RPMI8226 (cell line): Measurements from ENCODE around the gene CUL1.

ENCODE experiments used
- DNase-seq: peaks from one replicate; pipeline ENCODE4 v3.0.0-alpha.2; 2015

Gene CUL1

DNA sequence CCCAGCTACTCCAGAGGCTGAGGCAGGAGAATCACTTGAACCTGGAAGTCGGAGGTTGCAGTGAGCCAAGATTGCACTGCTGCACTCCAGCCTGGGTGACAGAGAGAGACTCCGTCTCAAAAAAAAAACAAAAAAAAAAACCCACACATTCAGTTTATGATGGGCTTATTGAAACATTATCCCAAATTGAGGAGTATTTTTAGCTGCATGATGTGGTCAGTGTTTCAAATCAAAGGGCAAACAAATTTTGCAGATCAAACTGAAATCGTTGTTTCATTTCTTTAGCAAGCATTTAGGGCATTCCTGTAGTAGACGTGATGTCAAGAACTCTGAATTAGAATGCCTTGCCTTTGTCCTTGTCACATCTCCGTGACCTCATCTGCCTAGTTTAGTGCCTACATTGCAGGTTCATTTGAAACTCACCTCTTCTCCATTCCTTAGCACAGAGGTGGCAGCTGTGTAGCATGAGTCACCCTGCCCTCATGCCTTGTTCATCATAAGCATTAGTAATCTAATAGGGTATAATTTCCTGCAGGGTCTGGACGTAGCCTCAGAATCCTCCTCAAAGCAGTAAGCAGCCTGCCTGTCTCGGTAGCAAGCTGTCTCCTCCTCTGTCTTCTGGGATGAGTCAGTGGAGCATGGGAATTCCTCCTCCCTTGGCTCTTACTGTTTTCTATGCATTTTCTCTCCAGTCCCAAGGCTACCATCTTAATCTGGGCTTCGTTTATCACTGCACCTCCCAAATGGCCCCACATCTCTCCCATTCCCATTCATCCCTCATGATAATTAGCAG lies 73.8 kb downstream of the CUL1 start:
- no peak for DNase-seq

DNA sequence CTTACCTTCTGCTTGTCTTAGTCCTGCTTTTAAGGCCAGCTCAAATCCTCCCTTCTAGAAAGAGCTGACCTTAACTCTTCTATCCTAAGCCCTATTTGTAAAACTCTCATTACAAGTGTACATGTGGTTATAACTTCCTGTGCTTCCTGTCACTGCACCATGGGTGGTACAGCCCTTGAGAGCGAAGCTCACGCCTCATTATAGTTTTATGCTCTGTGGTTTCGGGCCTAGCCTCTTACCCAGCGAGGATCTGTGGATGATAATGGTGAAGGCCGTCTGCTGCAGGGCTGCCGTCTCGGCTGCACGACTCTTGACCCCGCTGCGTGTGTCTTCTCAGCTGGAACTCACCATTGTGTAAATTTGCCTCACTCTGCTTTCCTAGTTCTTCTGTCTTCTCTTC lies 74.6 kb downstream of the CUL1 start:
- DNase-seq: no peak

DNA sequence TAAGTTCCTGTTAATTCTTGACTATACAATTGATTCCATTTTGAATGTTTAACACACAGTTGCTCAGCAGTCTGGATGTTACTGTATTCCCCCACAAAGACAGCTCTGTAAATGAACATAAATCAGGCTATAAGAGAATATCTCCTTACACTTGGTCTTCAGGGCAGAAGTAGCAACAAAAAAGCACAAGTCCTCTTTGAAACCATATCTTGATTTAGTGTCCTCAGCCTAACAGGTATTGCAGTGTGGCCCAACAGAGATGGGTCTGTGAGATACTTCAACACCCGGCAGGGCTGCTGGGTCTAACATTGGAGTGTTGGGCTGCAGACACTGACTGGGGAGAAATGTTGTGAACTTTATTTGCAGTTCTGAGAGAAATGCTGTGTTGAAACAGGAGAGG lies 75.8 kb downstream of the CUL1 start:
- DNase-seq: no peak

DNA sequence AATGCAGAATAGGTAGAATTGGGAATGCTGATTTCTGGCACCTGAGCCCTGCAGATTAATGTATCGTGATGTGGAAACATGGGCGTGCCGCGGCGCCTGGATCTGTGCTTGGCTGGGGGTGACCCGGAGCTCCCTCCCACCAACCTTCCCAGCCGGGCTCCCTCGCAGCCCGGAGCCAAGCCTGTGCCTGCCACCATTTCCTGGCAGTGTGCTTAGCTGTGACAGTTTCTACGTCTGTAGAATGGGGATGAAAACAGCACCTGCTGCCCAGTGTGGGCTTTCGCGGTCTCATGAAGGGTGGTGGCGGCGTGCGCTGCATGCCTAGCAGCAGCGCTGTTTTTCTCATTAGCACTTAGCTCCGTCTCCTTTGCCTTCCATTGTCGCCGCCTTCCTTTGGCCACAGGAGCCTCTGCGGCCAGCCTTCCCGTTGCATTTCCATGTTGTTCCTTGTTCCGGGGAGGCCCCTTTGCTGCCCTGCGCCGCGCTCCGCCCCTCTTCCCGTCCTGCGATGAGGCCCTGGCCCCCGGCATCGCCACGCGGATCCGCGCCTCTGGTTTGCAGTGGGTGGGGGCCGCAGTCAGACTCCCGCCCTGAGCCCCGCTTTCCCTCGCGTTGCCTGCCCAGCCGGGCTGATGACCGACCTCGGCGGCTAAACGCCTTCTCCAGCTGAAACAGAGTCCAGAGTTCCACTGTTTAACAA lies 84.2 kb downstream of the CUL1 start:
- DNase-seq: no peak

DNA sequence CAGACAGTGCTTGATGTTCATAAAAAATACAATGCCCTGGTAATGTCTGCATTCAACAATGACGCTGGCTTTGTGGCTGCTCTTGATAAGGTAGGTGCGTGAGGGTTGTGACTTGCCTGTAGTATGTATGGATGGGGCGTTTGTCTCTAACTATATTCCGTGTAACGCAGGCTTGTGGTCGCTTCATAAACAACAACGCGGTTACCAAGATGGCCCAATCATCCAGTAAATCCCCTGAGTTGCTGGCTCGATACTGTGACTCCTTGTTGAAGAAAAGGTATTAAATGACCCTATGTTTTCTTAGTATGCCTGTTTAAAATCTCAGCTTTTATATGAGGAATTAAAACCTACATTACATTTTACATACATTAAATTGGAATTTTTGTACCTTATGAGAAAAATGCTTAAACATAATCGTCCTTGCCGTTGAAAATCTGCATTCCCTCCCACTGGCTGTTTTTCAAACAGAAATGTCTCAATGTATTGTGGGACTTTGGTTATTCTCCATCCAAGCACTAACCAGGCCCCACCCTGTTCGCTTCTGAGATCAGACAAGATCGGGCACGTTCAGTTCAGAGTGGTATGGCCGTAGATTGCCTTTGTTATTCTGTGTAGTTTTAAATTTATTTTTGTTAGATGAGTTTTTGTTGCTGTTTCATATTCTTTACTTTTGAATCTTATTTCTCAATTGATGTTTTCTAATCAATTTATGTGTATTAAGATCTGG lies 85.3 kb downstream of the CUL1 start:
- DNase-seq: no peak

DNA sequence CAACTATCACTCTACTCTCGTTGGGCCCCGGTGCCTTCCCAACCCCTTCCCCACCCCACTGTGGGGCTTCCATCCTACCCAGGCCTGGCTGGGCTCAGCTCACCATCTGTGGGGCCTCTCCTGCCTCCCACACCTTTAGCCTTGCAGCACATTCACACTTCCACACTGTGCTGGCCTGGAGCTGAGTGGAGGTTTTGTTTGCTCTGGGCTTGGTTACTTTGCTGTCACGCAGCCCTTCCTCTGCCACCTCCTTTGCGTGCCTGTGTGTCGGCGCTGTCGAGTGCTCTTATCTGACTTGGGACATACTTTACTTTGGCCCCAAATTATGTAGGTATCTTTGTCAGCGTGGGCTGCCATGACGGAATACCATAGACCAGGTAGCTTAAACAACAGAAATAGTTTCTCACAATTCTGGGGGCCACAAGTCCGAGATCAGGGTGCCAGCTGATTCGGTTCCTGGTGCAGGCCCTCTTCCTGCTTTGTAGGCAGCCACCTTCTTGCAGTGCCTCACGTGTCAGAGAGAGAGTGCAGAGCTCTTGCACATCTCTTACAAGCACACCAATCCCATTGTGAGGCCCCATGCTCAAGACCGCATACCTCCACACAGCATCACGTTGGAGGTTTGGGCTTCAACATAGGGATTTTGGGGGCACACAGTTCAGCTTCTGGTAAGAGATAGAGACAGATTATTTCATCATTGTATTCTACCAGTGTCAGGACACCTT lies 89.0 kb downstream of the CUL1 start:
- no peak for DNase-seq

DNA sequence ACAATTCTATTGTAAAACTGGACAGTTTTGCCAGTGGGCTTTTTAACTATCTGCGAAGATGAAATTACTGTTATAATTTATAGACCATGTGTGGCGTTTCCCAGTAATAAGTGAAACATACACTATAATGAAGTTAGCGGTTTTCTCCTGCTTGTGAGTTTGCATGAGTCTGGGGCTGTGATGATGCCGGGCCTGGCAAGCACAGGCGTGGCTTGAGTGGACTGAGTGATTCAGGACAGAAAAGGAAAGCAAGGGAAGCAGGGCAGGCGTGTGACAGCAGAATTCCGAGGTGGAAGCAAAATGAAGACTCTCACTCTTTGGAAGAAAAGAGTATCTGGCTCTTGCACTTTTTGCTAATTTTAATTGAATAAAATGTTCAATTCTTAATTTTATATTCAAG lies 90.5 kb downstream of the CUL1 start:
- no peak for DNase-seq

DNA sequence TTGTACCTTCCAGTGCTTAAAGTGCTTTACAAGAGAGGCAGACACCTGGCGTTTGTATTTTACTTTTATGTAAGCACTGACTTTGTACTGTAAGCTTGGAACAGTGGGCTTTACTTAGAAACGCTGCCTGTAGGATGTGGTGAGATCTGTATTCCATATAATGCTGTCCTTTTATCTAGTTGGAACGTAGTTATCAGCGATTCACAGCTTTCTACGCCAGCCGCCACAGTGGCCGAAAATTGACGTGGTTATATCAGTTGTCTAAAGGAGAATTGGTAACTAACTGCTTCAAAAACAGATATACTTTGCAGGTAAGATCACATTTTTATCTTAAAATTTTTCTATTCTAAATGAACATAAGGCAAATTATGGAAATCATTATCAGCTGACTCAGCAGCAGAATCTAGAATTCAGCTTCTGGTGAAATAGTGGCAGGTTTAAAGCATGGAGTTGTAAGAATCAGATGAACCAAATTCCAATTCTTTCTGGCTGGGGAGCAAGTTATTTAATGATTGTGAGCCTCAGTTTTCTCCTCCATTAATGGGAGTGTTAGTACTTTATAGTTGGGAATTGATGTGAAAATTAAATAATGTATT lies 91.5 kb downstream of the CUL1 start:
- DNase-seq: no peak

DNA sequence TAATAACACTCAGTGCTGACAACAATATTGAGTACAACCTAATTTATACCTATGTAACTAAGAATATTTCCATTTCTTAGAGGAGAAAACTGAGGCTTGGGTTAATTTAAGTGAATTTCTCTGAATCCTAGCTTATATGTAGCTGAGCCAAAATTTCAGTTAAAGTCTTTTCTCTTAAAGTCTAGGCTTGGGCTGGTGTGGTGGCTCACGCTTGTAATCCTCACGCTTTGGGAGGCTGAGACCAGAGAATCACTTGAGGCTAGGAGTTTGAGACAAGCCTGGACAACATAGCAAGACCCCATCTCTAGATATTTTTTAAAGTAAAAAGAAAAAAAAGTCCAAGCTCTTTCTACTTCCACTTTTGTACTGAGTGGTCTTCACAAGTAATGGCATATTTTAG lies 92.1 kb downstream of the CUL1 start:
- DNase-seq: no peak

DNA sequence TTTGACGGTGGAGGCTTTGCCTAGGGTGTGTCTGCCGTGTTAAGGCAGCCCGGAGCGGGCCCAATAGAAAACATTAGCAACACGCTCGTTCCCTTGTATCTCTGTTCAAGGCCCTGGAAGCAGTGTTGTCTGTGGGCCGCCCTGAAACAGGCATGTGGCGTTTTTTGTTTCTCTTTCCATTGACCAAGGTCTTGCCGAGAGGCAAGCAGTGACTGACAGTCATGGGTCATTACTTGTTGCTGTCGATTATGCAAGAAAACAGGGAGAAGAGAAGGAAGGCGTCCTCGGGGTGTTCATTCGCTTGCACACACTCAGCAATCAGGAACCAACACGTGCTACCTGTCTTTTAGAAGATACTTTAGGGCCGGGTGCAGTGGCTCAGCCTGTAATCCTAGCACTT lies 92.8 kb downstream of the CUL1 start:
- no peak for DNase-seq

DNA sequence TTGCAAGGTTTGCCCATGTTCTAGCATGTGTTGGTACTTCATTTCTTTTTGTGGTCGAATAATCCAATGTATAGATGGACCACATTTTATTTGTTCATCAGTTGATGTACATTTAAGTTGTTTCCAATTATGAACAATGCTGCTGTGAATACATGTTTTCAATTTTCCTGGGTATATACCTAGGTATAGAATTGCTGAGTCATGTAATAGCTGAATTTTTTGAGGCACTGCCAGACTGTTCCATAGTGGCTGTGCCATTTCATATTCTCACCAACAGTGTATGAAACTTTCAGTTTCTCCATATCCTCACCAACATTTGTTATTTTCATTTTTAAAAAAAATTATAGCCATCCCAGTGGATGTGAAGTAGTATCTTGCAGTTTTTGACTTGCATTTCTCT lies 94.9 kb downstream of the CUL1 start:
- no peak for DNase-seq

DNA sequence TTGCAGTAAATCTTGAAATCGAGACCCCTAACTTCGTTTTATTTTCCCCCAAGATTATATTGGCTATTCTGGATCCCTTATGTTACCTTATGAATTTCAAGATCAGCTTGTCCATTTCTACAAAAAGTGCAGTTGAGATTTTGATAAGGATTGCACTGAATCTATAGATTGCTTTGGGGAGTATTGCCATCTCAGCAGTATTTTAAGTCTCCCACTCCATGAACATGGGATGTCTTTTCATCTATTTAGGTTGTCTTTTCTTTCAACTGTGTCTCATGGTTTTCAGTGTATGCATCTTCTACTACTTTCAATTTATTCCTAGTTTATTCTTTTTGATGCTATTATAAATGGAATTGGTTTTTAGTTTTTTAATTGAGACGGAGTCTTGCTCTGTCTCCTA lies 95.8 kb downstream of the CUL1 start:
- no peak for DNase-seq

DNA sequence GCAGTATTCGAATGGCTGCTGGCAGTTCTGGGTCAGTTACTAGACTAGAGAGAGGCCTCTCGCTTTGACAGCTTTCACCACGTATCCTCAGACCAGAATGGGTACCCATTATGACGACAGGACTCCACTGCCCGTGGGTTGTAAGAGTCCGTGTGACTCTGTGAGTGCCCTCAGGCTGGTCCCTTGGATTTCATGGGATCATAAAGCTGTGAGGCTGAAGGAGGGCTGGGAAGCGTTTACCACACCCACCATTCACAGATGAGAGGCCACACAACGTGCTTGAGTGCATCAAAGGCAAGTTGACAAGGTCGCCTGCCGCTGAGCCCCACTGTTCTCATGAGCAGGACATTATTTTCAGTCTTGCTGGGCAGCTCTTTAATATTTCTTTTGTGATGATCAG lies 98.1 kb downstream of the CUL1 start:
- DNase-seq: no peak

DNA sequence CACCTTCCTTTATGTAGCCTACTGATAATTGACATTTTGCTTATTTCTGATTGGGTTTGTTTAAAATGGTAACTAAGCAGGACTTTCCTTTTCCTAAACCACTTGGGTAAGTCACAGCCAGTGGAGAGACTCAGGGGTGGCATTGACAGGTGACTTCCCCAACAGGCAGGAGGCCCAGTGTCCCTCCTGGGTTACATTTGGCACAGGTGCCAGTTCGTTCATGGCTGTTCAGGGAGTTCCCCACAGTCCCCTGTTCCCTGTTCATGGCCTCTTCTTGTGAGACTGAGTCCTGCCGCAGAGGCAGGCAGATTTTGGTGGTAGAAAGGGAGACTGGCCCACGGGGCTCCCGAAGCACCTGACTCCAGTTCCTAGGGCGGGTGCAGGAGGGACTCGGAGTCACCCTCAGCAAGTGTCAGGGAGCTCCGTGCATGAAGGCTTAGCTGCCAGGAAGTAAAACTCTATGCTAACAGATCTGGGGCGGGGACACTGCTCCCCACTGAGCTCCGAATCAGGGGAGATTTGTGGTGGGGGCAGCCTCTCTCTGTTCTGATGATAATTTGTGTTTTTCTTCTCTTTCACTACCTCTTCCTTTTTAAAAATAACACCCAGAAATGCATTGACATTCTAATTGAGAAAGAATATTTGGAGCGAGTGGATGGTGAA lies 101.3 kb downstream of the CUL1 start:
- no peak for DNase-seq

DNA sequence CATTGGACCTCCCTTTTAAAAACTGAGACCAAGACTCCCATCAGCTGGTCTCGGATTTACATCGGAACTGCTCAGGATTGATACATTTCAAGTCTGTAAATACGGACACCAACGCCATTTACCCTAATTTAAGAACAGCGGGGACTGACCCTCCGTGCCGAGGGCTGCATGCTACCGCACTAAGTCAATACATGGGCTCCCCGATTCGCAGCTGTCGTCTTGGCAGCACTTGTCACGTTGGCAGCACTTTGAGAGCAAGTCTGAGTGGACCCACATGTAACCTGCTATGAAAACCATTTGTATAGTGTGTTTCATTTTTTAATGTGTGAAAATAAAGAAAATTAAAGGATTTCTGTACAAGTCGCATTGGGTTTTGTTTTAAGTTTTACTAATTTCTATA lies 102.0 kb downstream of the CUL1 start:
- no peak for DNase-seq

DNA sequence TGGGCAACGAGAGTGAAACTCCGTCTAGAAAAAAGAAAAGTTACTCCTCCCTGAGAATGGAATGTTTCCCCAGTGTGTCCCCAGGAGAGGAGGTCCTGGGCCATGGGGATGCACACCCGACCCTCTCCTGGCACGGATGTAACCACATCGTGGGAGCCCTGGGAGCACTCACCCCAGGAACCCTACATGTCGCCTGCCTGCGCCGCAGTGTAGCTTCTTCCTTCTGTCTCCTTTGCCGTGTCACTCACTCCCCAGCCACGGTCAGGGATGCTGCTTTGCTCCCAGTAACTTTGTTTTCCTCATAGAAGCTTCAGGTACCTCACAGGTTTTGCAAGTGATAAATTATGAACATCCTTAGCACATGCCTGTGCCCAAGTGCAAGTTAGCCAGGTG lies 103.4 kb downstream of the CUL1 start:
- DNase-seq: no peak

DNA sequence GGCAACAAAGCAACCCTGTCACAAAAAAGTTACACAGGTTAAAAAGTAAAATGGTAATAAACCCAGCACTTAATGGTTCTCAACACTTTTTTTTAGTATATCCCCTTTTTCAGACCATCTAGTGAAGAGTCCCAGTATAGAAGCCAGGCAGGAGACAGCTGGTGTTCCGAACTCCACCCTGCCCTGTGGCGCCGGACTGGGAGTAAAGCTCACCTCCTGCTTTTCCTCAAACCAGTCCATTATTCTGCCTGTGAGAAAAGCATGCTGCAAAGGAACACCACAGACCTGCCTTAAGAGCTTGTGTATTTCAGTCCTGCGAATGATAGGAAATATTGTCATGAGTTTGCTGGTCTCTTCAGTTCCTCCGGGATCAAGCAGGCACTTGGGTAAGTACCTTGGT lies 104.4 kb downstream of the CUL1 start:
- DNase-seq: no peak

DNA sequence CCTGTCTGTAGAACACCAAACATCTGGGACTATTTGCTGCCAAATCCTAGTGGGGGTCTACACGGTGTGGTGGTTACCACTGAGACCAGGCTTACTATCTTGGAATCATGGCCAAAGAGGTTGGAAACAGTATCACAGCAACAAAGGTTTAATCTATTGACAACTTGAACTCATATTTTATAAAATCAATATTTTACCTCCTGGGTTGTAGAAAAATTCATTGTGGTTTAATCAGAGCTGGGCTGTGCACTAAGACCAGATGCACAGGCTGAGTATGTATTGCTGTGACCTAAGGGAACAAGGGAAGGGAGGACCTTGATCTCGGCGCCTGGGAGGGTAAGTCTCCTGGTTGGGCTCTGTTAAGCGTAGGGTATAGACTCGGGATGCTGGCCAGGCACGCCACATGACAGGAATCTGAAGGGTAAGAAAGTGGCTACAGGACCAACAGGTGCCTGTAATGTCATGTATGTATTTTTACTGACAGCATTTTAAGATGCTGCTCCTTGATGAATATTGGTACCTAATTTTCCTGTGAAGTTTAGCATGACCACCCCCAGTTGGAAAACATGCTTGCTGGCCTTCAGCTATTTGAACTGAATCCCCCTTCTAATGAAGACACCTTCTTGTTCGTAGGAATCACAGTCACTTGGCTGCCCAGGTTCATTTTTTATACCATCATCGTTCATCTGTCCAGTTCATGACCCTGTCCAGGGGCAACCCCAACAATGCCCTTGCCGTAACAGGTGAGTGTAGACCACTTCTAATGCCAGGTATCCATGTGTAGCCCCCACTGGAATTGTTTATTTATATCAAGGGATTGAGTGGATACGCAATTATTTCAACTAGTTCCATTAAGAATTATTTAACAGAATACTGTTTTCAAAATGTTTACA lies 105.9 kb downstream of the CUL1 start:
- no peak for DNase-seq

DNA sequence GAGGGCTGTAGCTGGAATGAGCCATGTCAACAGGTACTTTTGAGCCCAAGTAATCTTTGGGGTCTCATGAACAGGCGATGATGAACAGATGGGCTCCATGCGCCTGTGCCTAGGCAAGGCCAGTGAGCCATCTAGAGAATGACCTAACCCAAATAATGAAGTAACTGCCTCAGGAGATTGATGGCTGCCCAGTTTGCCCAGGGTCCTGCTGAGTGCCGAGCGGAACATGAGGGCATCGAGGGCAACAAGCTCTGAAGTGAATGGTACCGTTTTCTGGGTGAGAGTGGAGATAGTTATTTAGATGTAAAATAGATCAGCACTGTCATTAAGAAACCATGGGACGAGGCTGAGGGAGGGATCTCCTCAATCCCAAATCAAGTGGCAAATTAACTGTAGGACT lies 107.5 kb downstream of the CUL1 start:
- DNase-seq: no peak

DNA sequence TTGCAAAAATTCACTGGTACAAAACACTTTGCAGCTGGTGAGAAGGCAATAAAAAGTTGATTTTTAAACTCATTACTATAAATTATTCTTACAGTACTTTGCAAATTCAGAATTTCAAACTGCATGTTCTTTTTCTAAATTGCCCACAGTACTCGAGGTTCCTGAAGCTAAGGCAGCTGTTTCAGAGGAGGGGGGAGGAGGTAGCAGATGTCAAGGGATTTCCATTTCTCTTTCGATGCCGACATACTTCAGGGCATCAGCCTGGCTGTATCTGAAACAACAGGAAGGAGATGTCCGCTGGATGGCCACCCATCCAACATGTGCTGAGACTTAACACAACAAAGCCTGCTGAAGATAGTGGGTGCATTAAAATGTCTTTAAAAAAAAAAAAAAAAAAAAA lies 108.7 kb downstream of the CUL1 start:
- DNase-seq: no peak

DNA sequence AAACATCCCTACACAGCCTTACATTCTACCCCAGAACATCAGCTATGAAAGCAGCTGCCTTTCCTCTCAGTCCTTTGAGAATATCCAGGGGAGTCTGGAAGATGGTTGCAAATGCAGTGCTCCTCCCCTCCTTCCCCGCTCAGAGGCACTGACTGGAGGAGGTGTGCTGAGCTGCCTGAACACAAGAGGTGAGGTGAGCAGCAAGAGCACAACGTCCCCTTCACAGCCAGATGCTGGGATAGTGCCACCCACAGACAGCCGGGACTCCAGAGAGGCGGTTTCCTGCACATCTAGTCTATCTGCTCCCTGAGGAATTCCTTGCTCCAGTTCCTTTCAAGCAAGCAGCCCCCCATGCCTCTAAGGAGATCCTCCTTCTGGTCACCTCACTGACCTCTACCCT lies 111.2 kb downstream of the CUL1 start:
- DNase-seq: no peak
